Measurements from ENCODE around the gene LARGE2.

LARGE2 gene

DNA sequence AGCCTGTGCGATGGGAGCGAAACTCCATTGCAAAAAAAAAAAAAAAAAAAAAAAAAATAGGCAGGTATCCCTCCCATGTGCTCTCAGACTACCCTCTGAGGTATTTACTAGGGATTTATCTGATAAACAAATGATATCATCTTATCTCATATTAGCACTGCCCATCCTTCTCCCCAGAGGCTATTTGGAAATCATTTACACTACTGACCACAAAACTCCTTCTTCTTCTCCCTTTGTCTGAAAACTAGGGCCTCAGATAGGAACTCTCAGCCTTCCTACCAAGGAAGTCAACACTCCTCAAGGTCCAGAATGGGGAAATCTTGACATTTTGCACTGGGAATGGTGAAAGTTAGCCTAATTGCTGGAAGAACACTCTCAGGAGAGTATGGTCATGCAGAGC lies 46.4 kb downstream of the LARGE2 start:
- no peak for DNase-seq

DNA sequence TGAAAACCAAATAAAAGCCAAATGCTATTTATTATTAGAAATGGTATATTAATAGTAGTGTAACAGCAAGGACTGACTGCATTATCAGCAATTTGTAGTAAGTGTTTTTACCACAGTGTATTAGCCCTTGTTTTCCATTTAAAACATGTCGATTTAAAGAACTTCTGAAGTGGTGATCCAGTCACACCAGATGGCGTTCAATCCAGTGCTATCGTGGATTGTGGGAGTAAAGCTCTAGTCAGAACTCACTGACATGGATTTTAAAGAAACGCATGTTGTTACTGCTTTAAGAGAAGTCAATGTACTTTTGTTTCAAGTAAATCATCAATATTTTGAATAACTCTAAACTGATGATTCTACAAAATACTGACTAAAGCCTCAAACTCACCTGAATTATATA lies 51.1 kb downstream of the LARGE2 start:
- DNase-seq = no peak

DNA sequence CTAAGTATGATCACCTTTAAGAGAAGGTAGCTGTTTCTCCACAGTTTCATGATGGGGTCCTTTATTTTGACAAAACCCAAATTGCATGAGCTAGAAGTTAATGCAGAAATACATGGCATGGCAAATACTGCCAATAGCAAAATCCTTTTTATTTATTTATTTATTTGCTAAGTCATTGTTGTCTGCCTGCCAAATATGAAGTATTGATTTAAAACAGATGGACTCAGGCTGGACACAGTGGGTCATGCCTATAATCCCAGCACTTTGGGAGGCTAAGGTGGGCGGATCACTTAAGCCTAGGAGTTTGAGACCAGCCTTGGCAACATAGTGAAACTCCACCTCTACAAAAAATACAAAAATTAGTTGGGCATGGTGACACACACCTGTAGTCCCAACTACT lies 52.4 kb downstream of the LARGE2 start:
- no peak for DNase-seq
